ENCODE data around the gene EMC8.

GRCh38 chr16:85805442-85806045 lies 6.2 kb upstream of the EMC8 start:
- TF ChIP-seq POLR2A (IDR thresholded peaks at IDR 0.05) = no peak
- no peak for TF ChIP-seq CTCF (IDR thresholded peaks at IDR 0.05)
- no peak for TF ChIP-seq POLR2AphosphoS5 (IDR thresholded peaks at IDR 0.05)

All from breast epithelium (tissue), 3 donors.